IMR-90 (cell line): ENCODE measurements around the gene HSFX2. TPM values are rescaled to one million over a fixed set of nuclear protein-coding genes. Genes with fewer than 3 reads are reported as not detected.

ENCODE experiments used
- ATAC-seq: fragments of 200-7000 bp; cut with Tn5 transposase; 2 replicates; pipeline ENCODE4 v1.9.1; 2020; ENCODE audit warnings: low read depth, mild to moderate bottlenecking, moderate library complexity
- BruUV-seq: library from RNA; stranded (reverse); fragments of 400-500 nt; replicated peaks from 2 replicates; lab custom pipeline; 2021; lab: Mats Ljungman, UMichigan
- CTCF ChIA-PET: fragments of 300-600 bp; formaldehyde crosslinking; extraction: SDS; loops from one replicate; lab custom pipeline; 2021; ENCODE audit warnings: antibody characterized with exemption; lab: Yijun Ruan, JAX
- POLR2A ChIA-PET: fragments of 300-600 bp; sonication (Branson Sonifier 250); formaldehyde crosslinking; loops from one replicate; lab custom pipeline; 2022; ENCODE audit warnings: antibody characterized with exemption; ENCODE audit not compliant: unreplicated experiment; lab: Charles Lee
- DNase-seq: peaks from one replicate; pipeline ENCODE4 v3.0.0; 2013
- H2AFZ ChIP-seq: replicated peaks from 2 replicates; pipeline ENCODE3; 2013; ENCODE audit warnings: low read length, mild to moderate bottlenecking; ENCODE audit not compliant: poor library complexity
- H2AK5ac ChIP-seq: 2 replicates; pipeline ENCODE4 v1.6.1; 2013; ENCODE audit warnings: low read depth, low read length, inconsistent platforms
- H2AK9ac ChIP-seq: replicated peaks from 2 replicates; pipeline ENCODE3; 2013; ENCODE audit warnings: mild to moderate bottlenecking, low read depth, low read length, moderate library complexity; ENCODE audit not compliant: poor library complexity
- H2BK120ac ChIP-seq: 2 replicates; pipeline ENCODE4 v1.6.1; 2013; ENCODE audit warnings: low read depth, low read length, inconsistent platforms
- H2BK15ac ChIP-seq: 3 replicates; pipeline ENCODE4 v1.6.1; 2013; ENCODE audit warnings: low read depth, low read length, inconsistent platforms
- H2BK20ac ChIP-seq: 2 replicates; pipeline ENCODE4 v1.6.1; 2013; ENCODE audit warnings: low read depth, mild to moderate bottlenecking, inconsistent platforms, low read length, moderate library complexity
- H2BK5ac ChIP-seq: 2 replicates; pipeline ENCODE4 v1.6.1; 2013; ENCODE audit warnings: mild to moderate bottlenecking, low read depth, low read length, inconsistent platforms; ENCODE audit not compliant: poor library complexity, severe bottlenecking
- H3K14ac ChIP-seq: replicated peaks from 2 replicates; pipeline ENCODE4 v1.6.1; 2013; ENCODE audit warnings: low read depth, low read length, inconsistent platforms
- H3K18ac ChIP-seq: 2 replicates; pipeline ENCODE4 v1.6.1; 2013; ENCODE audit warnings: low read depth, low read length, control low read depth
- H3K23ac ChIP-seq: 2 replicates; pipeline ENCODE4 v1.6.1; 2013; ENCODE audit warnings: low read depth, low read length, inconsistent platforms
- H3K27ac ChIP-seq: 2 replicates; pipeline ENCODE4 v1.5.1; 2013; ENCODE audit warnings: mild to moderate bottlenecking, control low read depth, low read length; ENCODE audit not compliant: insufficient read depth
- H3K27me3 ChIP-seq: 2 replicates; pipeline ENCODE4 v1.6.1; 2013; ENCODE audit warnings: low read length; ENCODE audit not compliant: control insufficient read depth, insufficient read depth
- H3K36me3 ChIP-seq: 2 replicates; pipeline ENCODE4 v1.6.1; 2013; ENCODE audit warnings: low read length, mixed read lengths; ENCODE audit not compliant: control insufficient read depth, insufficient read depth
- H3K4ac ChIP-seq: 2 replicates; pipeline ENCODE4 v1.6.1; 2013; ENCODE audit warnings: low read depth, low read length, inconsistent platforms
- H3K4me1 ChIP-seq: 2 replicates; pipeline ENCODE4 v1.6.1; 2013; ENCODE audit warnings: low read length, mixed read lengths; ENCODE audit not compliant: control insufficient read depth, insufficient read depth
- H3K4me2 ChIP-seq: 2 replicates; pipeline ENCODE4 v1.6.1; 2013; ENCODE audit warnings: low read depth, mild to moderate bottlenecking, control low read depth, low read length, moderate library complexity
- H3K4me3 ChIP-seq: 2 replicates; pipeline ENCODE4 v1.5.1; 2013; ENCODE audit warnings: low read depth, mild to moderate bottlenecking, control low read depth, low read length, moderate library complexity; ENCODE audit not compliant: insufficient read depth
- H3K56ac ChIP-seq: 2 replicates; pipeline ENCODE4 v1.6.1; 2013; ENCODE audit warnings: low read length, inconsistent platforms; ENCODE audit not compliant: insufficient read depth; ENCODE audit errors: extremely low read depth
- H3K79me1 ChIP-seq, 2 experiments: 2 replicates each; pipeline ENCODE4 v1.6.1; 2013; ENCODE audit warnings: low read length in 2 of 2, inconsistent platforms in 1 of 2, low read depth in 1 of 2
- H3K9ac ChIP-seq: 2 replicates; pipeline ENCODE4 v1.6.1; 2013; ENCODE audit warnings: low read depth, low read length, control low read depth
- H3K9me1 ChIP-seq: 2 replicates; pipeline ENCODE4 v1.6.1; 2013; ENCODE audit warnings: low read length, inconsistent platforms; ENCODE audit not compliant: insufficient read depth
- H3K9me3 ChIP-seq: 2 replicates; pipeline ENCODE4 v1.6.1; 2013; ENCODE audit warnings: low read length; ENCODE audit not compliant: control insufficient read depth, insufficient read depth
- H4K20me1 ChIP-seq: 2 replicates; pipeline ENCODE4 v1.6.1; 2013; ENCODE audit warnings: low read length, inconsistent platforms; ENCODE audit not compliant: insufficient read depth
- H4K5ac ChIP-seq: 2 replicates; pipeline ENCODE4 v1.6.1; 2013; ENCODE audit warnings: mild to moderate bottlenecking, low read depth, low read length, control low read depth
- H4K8ac ChIP-seq, 2 experiments: 2 replicates each; pipeline ENCODE4 v1.6.1; 2013; ENCODE audit warnings: low read depth in 2 of 2, low read length in 2 of 2, control low read depth in 1 of 2, inconsistent platforms in 1 of 2
- H4K91ac ChIP-seq: 2 replicates; pipeline ENCODE4 v1.6.1; 2013; ENCODE audit warnings: low read depth, low read length, inconsistent platforms; ENCODE audit not compliant: insufficient read depth
- BHLHE40 ChIP-seq: fragments of 150-350 bp; IDR thresholded peaks from 2 replicates; pipeline ENCODE4 v1.6.1; 2016; ENCODE audit warnings: mild to moderate bottlenecking, low read depth, low read length
- MAZ ChIP-seq: IDR thresholded peaks from 2 replicates; pipeline ENCODE4 v1.6.1; 2012; ENCODE audit warnings: low read depth, mild to moderate bottlenecking, low read length, improper control_type of control experiment, moderate library complexity, borderline replicate concordance
- WGBS, 2 experiments: methylation state at CpG; one replicate each; pipeline versions ENCODE4 v1.1.5 to v1.1.7; 2013; ENCODE audit warnings: missing lambda C conversion rate in 2 of 2; ENCODE audit not compliant: insufficient read length in 1 of 2; ENCODE audit errors: extremely low coverage in 2 of 2; 5-methylcytosine and 5-hydroxymethylcytosine counted together
- dilution Hi-C: fragments of 300-500 bp; cut with HindIII; formaldehyde crosslinking; loops from one replicate; pipeline ENCODE4 v1.14.3; 2018; ENCODE audit warnings: low sequenced_read_pairs; ENCODE audit not compliant: unreplicated experiment
- in situ Hi-C: fragments of 300-500 bp; cut with MboI; formaldehyde crosslinking; loops from 3 replicates; pipeline ENCODE4 v1.14.3; 2019; ENCODE audit warnings: low sequenced_read_pairs, inconsistent platforms, mixed read lengths
- intact Hi-C: fragments of 100-400 bp; cut with micrococcal nuclease; formaldehyde crosslinking; loops from 2 replicates; pipeline ENCODE4 v1.10.0; 2022
- polyA plus RNA-seq, 3 experiments: library from polyadenylated mRNA; depleted of rRNA; stranded (reverse); fragments of >200 nt; gene quantifications; 2 replicates each; pipeline ENCODE4 v1.2.3, GENCODE V29; 2012; ENCODE audit warnings: low replicate concordance in 1 of 3
- total RNA-seq: library from RNA; depleted of rRNA; stranded (reverse); fragments of >200 nt; gene quantifications from 2 replicates; pipeline ENCODE4 v1.2.3, GENCODE V29; 2012
- TF ChIP-seq, protein P1 (sequence below): fragments of 150-350 bp; IDR thresholded peaks from 2 replicates; pipeline ENCODE4 v1.6.1; 2017; ENCODE audit warnings: mild to moderate bottlenecking, antibody characterized with exemption, low read length, low read depth

The HSFX2 gene
- total and polyA plus RNA-seq, 2 of the 4 experiments (the other 2 are of a cell fraction), result 0.36 TPM; not detected in 1

DNA sequence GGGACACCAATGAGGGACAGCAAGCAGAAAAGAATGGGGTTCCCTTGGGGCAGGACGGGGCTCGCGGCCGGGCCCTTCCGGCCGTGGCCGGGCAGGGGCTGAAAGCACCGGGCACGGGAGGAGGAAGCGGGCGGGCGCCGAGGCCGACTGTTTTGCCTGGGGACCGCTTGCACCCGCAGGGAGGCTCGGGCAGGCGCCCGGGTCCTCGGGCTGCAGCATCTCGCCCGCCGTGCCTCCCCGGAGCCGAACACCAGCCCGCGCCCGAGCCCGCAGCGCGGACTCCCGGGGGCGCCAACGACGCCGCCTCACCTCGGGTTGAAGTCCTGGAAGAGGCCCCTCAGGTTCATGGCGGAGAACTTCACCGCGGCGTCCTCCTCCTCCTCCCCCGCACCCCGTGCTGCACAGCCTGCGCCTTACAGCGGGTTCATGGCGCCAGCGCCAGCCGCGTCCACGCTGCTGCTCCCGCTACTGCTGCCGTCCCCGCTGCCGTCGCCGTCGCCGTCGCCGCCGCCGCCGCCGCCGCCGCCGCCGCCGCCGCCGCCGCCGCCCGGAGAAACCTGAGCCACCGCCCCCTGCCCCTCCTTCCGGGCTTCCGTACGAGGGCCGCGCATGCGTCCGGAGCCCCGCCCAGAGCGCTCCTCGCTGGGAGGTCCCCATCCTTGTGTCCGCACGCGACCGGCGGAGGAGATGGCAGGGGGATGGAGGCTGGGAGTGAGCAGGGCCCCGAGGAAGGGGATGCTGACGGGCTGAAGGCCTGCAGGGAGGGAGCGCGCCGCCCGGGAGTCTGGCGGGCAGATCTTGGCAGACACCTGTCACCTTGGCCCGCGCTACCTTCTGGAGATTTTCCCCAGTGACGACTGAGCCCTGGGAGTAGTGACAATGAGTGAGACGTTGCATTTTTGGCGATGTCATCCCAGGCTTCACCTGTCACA is 36.4 kb upstream of the HSFX2 start, which contains the start of gene TMEM185A:
TSS of gene TMEM185A (minus strand) at position 559 of the 932 bp plus-strand sequence. CDS start at position 347, 212 bp downstream.
- peak within 1 kb of the TSS; percentile 95 for H2AFZ ChIP-seq
- H2BK120ac ChIP-seq, result no peak within 1 kb of the TSS
- peaks cover 8% of the 10 kb centered on the region for H3K27me3 ChIP-seq
- peak within 1 kb of the TSS; percentile 73 for H4K5ac ChIP-seq
- H2BK5ac ChIP-seq, result peak within 1 kb of the TSS; percentile 24
- H3K14ac ChIP-seq, result no peak within 1 kb of the TSS
- H3K56ac ChIP-seq, result no peak within 1 kb of the TSS
- TF ChIP-seq, protein P1, sequence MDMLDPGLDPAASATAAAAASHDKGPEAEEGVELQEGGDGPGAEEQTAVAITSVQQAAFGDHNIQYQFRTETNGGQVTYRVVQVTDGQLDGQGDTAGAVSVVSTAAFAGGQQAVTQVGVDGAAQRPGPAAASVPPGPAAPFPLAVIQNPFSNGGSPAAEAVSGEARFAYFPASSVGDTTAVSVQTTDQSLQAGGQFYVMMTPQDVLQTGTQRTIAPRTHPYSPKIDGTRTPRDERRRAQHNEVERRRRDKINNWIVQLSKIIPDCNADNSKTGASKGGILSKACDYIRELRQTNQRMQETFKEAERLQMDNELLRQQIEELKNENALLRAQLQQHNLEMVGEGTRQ, result no peak
- TF ChIP-seq BHLHE40 (peak; percentile 58; the same call in 1 of the 2 replicates), MAZ (peak; percentile 63; the same call in 1 of the 2 replicates)
- H3K23ac ChIP-seq, result 0 out of 2 replicates have a peak within 1 kb of the TSS, but pooled peaks have one; percentile 56
- no peak within 1 kb of the TSS for H2BK20ac ChIP-seq
- in situ Hi-C loops, result no loop called here
- no peak within 1 kb of the TSS for H2BK15ac ChIP-seq
- dilution Hi-C loops, result no loop called here
- H3K9ac ChIP-seq, result peak within 1 kb of the TSS; percentile 78
- H3K4me2 ChIP-seq, result peak within 1 kb of the TSS; percentile 95
- H4K8ac ChIP-seq, result peak within 1 kb of the TSS in 1 of 2 experiments; percentile 65; a peak in 3 of 4 replicates
- H4K20me1 ChIP-seq, result 0 out of 2 replicates have a peak, but pooled peaks cover 17% of the 10 kb centered on the region
- no peak within 1 kb of the TSS for H3K18ac ChIP-seq
- no peaks in the 10 kb centered on the region for H3K9me3 ChIP-seq
- DNase-seq, result peak; percentile 32
- H3K4ac ChIP-seq, result peak within 1 kb of the TSS; percentile 15; the same call in 1 of the 2 replicates
- H3K4me1 ChIP-seq, result no peaks in the 10 kb centered on the region
- BruUV-seq, result no TSS peak
- WGBS, 2 experiments, result 32% methylated on average over 40 of the region's 102 CpGs; no CpG with 5 or more reads in 1 of the 2 experiments
- peaks cover 4 to 7% of the 10 kb centered on the region in 2 experiments; a peak in 3 of 4 replicates for H3K79me1 ChIP-seq
- ChIA-PET CTCF (interaction anchor here (0.6 kb wide), 1 partner anchor 25 kb away, joined by 3 read pairs; no protein-coding TSS in a partner anchor), POLR2A (no interaction called here)
- no peaks in the 10 kb centered on the region for H3K9me1 ChIP-seq
- peak within 1 kb of the TSS; percentile 49 for H2AK9ac ChIP-seq
- peak within 1 kb of the TSS; percentile 91 for H3K4me3 ChIP-seq
- ATAC-seq, result peak; percentile 84
- intact Hi-C loops, result no loop called here
- H2AK5ac ChIP-seq, result no peak within 1 kb of the TSS
- no peak within 1 kb of the TSS for H4K91ac ChIP-seq
- peak within 1 kb of the TSS; percentile 77 for H3K27ac ChIP-seq
- no peaks in the 10 kb centered on the region for H3K36me3 ChIP-seq
